HG02938 (cell line): ENCODE results near the gene GDF7.

Experiments
- ATAC-seq: cut with Tn5 transposase; IDR thresholded peaks from one replicate; pipeline ENCODE4 v1.9.1; 2021; ENCODE audit warnings: mild to moderate bottlenecking, moderate library complexity; ENCODE audit not compliant: unreplicated experiment

Gene GDF7

GRCh38 chr2:20672201-20672951 is 5.4 kb downstream of the GDF7 start:
- no peak for ATAC-seq

- ATAC-seq: no peak
Measured at GRCh38 chr2:20673686-20674308, 6.9 kb downstream of the GDF7 start.

- ATAC-seq: no peak
Measured at GRCh38 chr2:20674309-20674965, 7.5 kb downstream of the GDF7 start.

- ATAC-seq: no peak
Measured at GRCh38 chr2:20674974-20675679, 8.2 kb downstream of the GDF7 start.

- peak; percentile 51 for ATAC-seq
Measured at GRCh38 chr2:20675701-20676352, 8.9 kb downstream of the GDF7 start.

- peak; percentile 45 for ATAC-seq
Measured at GRCh38 chr2:20676353-20677215, 9.6 kb downstream of the GDF7 start.

DNA sequence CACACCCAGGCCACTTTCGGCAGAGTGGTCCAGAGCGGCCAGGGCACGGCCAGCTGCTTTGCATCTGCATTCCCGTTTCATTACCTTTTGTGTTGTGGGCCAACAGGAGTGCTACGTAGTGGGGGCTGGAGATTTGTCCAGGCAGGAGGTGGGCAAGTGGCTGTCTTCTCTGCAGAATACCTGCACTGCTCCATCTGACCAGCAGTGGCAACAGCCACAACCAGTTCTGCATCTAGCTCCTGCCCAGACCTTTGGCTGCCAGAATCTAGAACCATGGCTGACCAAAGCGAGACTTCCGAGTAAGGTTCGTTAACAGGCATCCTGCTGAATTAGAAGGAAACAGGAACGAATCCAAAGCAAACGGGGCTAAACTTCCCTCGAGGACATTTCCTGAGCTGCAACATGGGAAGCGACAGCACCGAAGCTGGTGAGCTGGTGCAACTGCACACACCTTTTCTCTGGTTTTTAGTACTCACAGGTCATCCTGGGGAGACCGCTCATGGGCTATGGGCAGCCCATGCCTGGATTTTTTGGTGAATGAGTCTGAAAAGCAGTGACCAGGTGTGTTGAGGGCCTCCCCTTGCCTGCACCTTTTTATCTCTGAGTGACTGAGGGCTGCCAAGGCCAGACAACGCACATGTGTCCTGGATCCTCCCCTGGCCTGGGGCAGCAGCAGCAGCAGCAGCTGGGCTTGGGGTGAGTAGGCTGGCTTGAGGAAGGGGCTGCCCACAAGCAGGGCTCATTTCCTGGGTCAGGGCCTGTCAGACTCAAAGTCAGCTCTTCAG is 10.5 kb downstream of the GDF7 start:
- peak; percentile 45 for ATAC-seq

GRCh38 chr2:20678086-20678395 is 11.1 kb downstream of the GDF7 start:
- ATAC-seq: no peak

DNA sequence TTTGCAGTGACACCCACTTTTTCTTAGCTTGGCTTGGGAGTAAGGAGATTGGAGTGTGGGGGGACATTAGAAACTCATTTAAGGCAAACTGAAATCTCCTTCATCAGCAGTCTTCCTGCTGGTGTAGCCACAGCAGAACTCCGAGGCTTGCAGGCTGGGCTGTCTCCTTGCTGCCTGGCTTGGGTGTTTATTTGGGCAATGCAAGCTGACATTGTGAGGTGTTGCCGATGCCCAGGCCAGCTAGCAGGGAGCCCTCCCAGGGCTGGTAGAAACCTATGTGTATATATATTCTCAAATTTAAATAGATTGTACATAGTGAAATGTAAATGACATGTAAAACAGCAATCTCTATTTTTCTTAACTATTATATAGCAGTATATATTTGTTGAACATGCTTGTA is 11.8 kb downstream of the GDF7 start:
- ATAC-seq: no peak

GRCh38 chr2:20680744-20681375 is 13.9 kb downstream of the GDF7 start:
- no peak for ATAC-seq

DNA sequence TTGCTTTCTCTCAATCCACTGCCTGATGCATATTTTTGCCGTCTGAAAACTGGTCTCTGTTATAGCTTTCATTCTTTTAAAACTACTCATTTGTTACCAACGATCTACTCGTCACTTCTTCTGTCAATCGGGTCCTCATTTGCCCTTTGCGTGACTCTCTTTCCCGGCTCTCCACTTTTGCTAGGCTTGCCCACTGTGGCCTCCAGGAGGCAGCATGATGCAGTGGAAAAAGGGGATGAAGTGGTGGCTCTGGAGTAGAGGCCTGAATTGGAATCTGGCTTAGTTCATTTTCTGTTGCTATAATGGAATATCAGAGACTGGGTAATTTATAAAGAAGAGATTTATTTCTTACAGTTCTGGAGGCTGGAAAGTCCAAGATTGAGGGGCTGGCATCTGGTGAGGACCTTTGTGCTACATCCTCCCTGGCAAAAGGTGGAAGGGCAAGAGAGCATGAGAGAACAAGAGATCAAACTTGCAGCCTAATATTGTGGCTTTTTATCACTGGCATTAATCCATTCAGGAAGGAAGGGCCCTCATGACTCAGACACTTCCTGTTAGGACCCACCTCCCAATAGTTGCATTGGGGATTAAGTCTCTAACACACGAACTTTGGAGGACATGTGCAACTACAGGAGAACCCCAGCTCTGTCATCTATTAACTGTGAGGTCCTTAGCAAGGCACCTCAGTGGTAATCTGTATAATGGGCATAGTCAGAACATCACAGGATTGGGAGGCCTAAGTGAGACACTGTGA is 15.4 kb downstream of the GDF7 start:
- ATAC-seq: no peak

- no peak for ATAC-seq
Measured at GRCh38 chr2:20684581-20685063, 17.7 kb downstream of the GDF7 start.

GRCh38 chr2:20687260-20687832 is 20.4 kb downstream of the GDF7 start:
- no peak for ATAC-seq

GRCh38 chr2:20689428-20690264 is 22.7 kb downstream of the GDF7 start:
- no peak for ATAC-seq

- ATAC-seq: no peak
Measured at GRCh38 chr2:20691076-20691734, 24.3 kb downstream of the GDF7 start.

DNA sequence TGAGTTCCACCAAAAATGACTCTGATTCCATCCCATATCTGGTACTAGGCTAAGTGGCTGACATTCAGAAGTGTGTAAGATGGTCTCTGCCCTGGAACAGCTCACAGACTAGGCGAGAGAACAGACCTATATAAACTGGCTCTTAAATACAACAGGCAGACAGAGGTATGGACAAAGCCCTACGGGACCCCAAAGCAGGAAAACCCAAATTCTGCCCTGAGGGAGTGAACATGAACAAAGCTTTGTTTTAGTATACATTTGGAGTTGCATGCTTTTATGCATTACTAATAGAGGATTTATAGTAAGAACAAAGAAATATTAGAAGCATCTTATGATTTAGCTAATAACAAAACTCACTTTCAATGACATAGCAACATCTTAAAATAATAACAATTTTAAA is 25.1 kb downstream of the GDF7 start:
- ATAC-seq: no peak
